Measurements from ENCODE around the gene B4GAT1.
A peak's percentile ranks its signal among the peaks of the same experiment; 100 is the strongest.
"Not testable (repeated sequence)": the region's sequence is repeated elsewhere in the genome, so short reads cannot be mapped to it uniquely, and the experiment has no call there.

B4GAT1 gene

DNA sequence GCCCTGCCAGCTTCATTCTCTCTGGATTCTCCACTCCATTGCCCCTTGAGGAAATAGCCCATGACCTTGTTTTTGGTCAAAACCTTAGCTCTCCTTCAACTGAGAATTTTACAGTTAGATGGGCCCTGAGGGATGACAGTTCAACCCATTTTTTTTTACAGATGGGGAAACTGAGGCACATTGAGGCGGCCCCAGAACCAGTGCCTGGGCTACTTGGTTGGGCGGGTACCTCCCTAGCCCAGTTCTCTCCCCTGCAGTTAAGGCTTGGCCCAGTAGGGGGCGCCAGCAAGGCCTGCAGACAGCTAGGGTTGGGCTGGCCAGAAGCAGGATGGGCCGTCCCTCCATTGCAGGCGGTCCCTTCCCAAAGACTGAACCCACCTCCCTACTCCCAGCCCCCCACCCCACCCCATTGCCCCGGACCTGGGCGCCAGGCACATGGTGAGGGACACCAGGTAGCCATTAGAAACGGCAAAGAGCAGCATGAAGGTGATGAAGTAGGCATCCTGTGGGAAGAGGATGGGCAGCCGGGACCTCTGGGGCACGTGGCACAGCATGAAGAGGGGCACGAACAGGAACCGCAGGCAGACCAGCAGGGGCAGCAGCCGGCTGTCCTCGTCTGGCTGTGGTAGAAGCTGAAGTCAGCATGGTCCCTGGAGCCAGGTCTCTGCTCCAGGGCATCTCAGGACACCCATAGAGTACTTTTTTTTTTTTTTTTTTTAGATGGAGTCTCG is 16.5 kb upstream of the B4GAT1 start:
- peak in 2 of 56 donors; percentile 17 to 34 for DNase-seq

DNA sequence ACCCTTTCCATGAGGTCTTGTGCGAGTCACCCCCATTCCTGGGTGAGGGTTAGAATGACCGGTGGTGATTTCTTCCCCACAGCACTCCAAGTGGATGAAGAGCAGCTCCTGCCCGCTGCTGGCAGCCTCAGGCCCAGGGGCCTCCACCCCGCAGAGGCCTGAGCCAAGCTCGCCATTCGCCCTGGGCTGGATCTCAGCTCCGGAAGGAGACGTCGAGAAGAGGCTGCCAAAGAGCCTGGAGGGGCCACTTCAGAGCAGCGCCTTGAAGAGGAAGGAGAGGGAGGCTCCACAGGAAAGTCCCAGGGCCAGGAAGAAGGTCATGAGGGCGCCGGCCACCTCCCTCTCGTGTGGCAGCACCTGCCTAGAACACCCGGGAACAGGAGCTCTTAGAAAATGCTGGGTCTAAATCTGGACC is 15.8 kb upstream of the B4GAT1 start:
- no peak for DNase-seq

DNA sequence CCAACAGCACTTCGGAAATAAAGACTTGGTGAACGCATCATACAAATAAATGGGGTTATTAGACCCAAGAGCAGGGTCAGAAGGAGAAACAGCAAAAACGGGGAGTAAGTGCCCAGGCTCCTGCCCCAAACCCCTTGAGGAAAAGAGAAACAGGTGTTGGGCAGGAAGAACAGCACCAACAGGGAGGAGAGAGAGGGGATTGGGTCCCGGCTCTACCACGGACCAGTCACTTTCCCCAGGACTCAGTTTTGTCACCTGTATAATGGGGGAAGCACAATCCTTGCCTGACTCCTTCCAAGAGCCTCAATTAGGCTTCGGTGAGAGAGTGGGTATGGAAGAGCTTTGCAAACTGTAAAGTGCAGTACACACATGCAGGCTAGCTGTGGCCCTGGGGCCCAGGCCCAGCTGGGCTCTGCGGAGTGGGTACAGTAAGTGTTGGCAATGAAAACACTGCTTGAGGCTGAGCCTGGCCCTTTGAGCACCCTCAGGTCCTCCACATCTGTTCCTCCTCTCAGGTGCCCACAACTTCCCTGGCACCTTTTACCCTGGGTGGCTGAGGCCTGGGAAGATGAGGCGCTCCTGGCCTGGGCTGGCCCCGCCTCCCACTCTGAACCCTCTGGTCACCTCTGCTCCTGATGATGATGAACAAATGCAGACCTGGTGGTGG is 15.2 kb upstream of the B4GAT1 start:
- no peak for DNase-seq

DNA sequence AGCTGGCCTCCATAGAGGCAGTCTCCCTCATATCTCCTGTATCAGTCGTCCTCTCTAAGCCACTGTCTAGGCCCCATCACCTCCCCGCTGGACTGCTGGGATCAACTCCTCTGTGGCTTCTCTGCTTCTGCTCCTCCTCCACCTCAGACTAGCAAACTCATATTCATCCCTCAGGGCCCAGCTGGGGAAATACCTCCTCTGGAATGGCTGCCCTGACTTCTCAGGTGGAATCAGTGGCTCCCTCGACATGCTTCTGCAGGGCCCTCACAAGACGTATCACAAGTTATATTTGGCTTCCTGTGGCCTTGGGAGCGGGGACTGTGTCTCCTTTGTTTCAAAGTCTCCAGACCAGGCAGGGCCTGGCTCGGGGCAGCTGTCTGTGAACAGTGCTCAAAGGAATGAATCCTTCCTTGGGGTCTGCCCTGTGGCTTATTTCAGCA is 14.1 kb upstream of the B4GAT1 start:
- DNase-seq: no peak

DNA sequence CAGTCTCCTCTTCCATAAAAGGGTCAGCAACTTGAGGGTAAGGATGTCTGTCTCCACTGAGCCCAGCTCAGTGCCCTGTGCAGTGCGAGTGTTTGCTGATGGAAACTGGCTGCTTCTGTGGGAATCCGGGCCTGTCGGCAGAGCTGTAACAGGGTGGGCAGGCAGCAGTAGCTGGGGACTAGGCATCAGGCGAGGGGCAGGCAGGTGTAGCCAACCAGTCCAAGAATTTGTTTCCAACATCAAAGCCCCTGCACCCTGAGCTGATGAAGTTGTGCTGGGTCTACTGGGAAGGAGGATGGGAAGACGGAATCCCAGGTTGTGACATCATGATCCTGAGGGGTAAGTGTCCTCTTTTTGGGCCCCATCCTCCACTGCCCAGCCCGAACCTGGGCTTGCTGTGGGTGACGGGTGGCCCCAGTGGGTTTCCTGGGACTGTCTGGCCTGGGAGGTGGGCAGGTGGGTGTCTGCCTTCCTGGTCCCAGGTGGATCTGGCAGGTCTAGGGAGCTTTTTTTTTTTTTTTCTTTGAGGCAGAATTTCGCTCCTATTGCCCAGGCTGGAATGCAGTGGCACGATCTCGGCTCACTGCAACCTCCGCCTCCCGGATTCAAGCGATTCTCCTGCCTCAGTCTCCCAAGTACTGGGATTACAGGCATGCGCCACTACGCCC is 13.1 kb upstream of the B4GAT1 start:
- DNase-seq: no peak

DNA sequence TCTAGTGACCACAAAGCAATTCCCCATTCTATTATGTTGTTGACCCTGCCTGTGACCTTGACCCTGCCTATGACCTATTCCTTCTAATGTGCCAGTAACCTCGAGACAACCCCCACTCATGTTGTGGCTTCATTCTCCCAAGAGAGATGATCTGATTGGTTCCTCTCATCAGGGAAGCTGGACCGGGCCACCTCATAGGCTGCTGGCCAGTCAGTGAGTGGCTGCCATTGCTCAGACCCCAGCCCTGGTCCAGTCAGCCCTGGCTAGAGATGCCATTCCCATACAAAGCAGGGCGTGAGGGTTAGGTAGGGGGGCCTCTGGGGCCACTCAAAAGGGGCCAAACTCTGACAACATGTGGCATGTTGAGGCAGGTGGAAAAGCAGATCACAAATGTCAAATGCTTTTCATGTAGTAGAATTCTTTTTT is 12.2 kb upstream of the B4GAT1 start:
- no peak for DNase-seq

DNA sequence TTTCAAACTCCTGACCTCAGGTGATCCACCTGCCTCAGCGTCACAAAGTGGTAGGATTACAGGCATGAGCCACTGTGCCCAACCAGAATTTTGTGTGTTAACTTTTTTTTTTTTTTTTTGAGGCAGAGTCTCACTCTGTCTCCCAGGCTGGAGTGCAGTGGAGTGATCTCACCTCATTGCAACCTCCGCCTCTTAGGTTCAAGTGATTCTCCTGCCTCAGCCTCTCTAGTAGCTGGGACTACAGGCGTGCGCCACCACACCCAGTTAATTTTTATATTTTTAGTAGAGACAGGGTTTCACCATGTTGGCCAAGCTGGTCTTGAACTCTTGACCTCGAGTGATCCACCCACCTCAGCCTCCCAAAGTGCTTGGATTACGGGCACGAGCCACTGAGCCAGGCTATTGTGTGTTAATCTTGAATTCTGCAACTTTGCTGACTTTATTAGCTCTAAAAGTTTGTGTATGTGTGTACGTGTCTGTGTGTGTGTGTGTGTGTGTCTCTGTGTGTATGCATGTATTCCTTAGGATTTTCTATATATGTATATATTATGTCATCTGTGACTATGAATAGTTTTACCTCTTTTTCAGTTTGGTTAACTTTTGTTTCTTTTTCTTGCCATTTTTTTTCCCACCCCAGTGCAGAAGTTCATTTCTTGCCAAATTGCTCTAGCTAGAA is 3.3 kb upstream of the B4GAT1 start:
- DNase-seq: not testable (repeated sequence)

DNA sequence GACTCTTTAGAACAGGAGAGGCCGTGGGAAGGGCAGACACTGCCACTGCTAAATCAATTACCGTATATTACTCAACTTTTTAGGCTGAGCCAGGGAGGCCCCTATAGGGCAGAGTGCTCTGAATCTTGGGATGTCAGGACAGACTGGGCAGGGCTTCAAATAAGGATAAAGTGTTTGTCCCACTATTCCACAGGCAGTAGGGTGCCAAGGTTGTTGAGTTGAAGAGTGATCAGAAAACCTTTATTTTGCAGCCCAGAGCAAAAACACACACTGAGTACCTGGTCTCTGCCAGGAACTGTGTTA is 1.6 kb upstream of the B4GAT1 start:
- DNase-seq: no peak

DNA sequence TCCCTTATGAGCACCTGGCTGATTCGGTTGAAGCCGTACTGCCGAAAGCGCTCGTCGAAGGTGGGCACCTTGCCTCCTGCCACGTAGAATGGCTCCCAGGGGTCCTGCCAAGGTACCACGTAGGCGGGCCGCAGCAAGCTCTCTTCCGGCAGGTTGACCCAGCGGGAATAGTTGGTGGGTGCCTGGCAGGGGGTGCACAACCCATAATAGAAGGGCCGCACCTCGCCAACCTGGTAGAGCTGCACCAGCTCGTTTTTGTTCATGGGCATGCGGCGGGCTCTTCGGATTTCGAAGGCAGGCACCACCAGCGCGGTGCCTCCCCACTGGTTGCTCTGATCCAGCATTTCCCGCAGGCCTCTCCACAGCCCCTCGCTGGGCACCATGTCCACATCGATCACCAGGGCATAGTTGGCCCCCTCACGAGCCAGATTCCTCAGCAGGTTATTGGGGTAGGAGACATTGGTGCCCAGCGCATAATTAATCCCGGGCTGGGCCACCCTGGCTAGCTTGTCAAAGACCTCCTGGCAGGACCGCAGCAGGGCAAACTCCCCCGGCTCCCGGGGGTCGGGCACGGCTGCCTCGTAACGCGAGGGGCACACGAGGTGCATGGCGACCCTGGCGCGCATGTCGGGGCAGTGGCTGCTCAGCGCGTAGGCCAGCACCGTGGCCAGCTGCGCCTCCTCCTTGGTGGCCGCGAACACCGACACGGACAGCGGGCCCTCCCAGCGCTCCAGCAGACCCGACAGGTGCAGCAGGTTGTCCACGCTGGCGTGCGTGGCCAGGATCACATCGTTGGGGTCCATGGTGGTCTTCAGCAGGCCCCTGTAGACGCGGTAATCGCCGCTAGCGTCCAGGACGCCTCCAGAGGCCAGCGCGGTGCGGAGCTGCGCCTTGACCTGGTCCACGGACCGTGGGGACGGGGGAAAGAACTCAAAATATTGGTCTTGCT is 679 bp downstream of the B4GAT1 start:
- peak in 2 of 56 donors; percentile 44 to 46 for DNase-seq

DNA sequence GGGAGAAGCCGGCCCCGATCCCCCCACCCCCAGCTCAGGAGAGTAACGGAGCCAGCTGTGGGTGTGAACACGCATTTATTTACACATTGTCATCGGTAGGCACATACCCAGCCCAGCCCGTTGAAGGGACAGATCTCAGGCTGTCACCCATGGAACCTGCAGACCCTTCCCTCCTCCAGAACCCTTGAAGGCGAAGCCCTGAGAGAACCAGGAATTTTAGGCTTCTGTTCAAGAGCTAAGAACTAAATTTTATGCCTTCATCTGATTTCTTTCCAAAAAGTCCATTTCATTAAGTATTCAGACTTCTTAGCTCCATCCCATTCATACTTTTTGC is 2.1 kb downstream of the B4GAT1 start:
- DNase-seq: no peak

DNA sequence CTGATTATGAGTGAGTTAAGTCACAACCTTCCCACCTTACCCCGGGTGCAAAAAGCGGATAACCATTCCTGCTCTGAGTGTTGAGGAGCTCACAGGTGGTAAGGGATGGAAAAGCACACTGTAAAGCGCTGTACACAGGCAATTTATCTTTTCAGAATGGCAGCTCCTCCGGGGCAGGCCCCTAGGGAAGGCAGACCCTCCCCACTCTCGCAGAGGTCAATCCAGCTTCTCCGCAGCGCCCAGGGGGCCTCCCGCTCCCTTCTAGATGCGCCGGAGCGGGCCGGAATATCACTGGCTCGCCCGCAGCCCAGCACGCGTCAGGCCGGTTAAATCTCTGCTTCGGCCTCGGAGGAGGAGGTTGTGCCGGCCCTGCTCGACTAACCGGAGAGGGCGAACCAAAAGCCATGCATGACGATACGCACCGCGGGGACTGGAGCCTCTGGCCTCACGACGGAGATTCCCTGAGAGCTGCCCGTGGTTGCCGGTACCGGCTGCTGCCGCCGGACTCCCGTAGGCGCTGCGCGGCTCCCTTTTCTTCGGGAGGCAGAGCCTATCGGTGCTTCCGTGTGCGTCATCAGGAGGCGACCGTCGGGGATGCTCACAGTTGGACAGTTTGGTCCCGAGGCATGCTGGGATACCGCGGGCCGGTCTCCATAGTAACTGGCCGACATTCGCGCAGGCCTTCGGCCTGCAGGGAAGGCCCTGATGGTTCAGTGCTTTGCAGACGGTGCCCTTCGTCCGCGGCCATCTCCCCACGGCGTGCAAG is 2.7 kb downstream of the B4GAT1 start, which contains the start of gene BRMS1:
Gene BRMS1 (minus strand): TSS at position 555 of the 766 bp plus-strand sequence. CDS start 2,870 bp downstream, outside the sequence.
- DNase-seq: peak; percentile 46 to 99 (median 94)

DNA sequence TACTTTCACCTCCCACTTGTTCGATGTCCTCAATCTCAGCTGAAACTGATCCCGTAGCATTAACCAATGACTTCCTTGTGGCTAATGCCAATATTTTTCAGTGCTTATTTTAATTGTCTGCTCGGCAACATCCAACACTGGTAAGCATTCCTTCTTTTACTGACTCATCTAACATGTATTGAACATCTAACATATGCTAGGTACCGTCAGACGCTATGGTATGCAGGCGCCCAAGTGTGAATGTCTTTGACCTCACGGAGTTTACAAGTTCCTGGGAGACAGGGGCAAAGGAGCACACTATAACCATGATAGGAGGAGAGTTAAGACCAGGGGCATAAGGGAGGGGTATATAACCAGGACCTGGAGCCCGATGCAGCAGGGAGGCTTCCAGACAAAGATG is 4.3 kb downstream of the B4GAT1 start:
- no peak for DNase-seq

DNA sequence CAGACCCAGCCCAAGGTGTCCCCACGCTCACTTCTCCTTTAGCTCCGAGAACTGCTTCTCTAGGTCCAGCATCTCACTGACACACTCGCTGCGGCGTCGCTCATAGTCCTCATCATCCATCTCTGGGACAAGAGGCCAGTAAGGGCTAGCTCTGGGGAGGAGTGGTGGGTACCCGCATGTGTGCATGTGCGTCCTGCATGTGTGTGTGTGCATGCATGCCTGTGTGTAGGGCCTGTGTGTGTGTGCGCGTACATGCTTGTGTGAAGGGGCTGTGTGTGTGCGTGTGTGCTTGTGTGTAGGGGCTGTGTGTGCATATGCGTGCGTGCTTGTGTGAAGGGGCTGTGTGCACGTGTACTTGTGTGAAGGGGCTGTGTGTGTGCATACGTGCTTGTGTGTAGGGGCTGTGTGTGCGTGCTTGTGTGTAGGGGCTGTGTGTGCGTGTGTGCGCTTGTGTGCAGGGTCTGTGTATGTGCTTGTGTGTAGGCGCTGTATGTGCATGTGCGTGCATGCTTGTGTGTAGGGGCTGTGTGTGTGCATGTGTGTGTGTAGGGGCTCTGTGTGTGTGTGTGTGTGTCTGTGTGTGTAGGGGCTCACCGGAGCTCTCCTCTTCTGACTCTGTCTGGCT is 5.8 kb downstream of the B4GAT1 start:
- no peak for DNase-seq

DNA sequence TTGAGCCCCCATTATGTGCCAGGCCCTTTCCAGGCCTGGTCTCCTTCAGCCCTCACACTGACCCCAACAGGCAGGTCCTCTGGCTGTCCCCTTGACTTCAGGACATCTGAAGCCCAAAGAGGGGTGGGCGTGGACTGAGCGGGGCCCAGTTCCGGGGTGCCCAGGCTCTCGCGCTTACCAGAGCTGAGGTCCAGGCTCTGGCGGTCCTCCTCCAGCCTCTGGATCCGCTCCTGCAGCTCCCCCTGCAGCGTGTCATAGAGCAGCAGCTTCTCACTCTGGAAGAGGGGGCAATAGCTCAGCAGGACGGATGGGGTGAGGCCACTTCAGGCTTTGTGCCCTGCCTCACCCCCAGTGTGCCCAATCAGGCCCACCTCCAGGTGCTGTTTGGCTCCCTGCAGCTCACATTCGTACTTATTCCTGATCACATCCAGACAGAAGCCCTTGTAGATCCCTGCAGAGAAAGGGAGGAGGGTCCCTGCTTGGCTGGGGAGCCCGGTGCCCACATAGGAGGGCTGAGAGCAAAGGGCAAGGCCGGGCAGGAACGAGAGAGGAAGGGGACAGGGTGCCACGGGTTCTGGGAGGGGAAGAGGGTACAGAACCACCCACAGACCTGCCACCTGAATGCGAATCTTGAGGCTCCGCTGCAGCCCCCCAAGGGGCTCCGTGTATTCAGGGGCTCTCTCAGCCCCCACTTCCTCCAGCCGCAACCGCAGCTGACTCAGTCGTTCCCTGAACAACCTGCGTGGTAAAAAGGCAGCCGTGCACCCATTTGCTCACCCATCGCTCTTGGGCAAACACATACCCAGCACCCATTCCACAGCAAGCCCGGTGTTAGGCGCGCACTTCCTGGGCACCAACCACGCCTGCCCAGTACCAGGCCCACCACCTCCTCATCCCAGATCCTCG is 6.6 kb downstream of the B4GAT1 start:
- DNase-seq: no peak

DNA sequence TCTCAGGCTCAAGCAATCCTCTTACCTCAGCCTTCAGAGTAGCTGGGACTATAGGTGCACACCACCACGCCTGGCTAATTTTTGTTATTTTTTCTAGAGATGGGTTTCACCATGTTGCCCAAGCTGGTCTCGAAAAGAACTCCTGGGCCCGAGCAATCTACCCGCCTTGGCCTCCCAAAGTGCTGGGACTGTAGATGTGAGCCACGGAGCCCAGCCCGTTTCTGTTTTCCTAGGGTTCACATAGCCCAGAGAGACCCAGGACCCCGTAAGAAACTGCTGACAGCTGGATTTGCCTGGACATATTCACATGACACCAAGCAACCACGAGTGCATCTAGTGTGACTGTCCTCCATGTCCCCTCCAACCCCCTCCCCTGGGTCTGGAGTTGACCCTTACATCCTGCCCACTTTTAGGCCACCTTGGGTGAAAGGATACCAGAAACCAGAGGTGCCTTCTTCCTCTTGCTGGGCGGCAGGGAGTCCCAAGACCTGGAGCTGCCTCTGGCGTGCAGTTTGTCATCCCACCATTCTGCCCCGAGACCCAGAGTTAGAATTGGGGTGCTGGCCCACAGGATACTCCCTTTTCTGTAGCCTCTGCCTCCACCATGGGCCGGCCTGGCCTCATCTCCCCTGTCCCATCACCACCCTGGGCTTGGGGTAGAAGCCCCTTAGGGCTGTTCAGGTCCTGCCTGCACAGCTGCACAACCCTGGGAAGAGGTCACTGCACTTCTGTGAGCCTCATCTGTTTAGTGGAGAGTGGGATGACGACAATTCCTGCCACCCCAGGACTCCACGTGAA is 7.5 kb downstream of the B4GAT1 start:
- DNase-seq: no peak

DNA sequence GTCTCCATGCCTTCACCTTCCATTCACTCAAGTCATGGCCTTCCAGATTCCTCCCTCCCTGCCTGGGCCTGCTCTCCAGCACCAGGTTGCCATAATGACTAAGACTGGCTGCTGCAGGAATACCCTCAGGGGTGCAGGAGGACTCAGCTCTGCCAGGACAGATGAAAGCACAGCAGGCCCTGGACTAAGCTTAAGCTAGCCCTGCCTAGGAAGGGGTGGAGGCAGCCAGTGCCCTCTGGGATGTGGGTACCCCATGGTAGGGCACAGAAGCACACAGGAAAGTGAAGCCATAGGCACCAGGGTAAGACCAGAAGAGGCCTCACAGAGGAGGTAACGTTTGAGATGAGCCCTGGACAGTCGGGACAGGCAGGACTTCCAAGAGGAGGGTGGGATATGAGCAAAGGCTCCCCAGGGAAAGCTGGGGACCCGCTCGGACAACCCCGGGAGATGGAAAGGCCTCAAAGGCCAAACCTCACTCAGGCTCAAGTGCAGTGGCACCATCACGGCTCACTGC is 8.2 kb downstream of the B4GAT1 start:
- DNase-seq: no peak

All from nucleus accumbens (tissue), 56 donors.